ENCODE data around the gene LIPH.

- no peak for TF ChIP-seq EZH2 (IDR thresholded peaks at IDR 0.05; ENCODE audit: borderline replicate concordance, low read depth, low read length, severe bottlenecking)
- TF ChIP-seq, protein P1, sequence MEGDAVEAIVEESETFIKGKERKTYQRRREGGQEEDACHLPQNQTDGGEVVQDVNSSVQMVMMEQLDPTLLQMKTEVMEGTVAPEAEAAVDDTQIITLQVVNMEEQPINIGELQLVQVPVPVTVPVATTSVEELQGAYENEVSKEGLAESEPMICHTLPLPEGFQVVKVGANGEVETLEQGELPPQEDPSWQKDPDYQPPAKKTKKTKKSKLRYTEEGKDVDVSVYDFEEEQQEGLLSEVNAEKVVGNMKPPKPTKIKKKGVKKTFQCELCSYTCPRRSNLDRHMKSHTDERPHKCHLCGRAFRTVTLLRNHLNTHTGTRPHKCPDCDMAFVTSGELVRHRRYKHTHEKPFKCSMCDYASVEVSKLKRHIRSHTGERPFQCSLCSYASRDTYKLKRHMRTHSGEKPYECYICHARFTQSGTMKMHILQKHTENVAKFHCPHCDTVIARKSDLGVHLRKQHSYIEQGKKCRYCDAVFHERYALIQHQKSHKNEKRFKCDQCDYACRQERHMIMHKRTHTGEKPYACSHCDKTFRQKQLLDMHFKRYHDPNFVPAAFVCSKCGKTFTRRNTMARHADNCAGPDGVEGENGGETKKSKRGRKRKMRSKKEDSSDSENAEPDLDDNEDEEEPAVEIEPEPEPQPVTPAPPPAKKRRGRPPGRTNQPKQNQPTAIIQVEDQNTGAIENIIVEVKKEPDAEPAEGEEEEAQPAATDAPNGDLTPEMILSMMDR (IDR thresholded peaks at IDR 0.05; ENCODE audit: borderline replicate concordance, extremely low read depth, low read length, poor library complexity, severe bottlenecking): no peak
Measured at GRCh38 chr3:185585859-185586685, 33.7 kb upstream of the LIPH start, which contains the start of gene SENP2.
